Measurements from ENCODE around the gene HEMK1. TPM values are rescaled to one million over a fixed set of nuclear protein-coding genes. Genes with fewer than 3 reads are reported as not detected.

The HEMK1 gene
- total RNA-seq, 1 donor from 2014 or later = 13.3 TPM

Other genes starting within 250 kb of the HEMK1 start
- 600 and 601 TPM in 2 replicates for gene HYAL2, start 246.8 kb upstream of the HEMK1 start, total RNA-seq
- 19.7 and 20.8 TPM in 2 replicates for gene TUSC2, start 241.3 kb upstream of the HEMK1 start, total RNA-seq
- gene RASSF1, start 228.7 kb upstream of the HEMK1 start, total RNA-seq = 21.7 and 28.8 TPM in 2 replicates
- gene ZMYND10, start 223.8 kb upstream of the HEMK1 start, total RNA-seq = 0.05 TPM in 1 of 2 replicates, not detected in the other
- 14.0 and 16.8 TPM in 2 replicates for gene NPRL2, start 218.7 kb upstream of the HEMK1 start, total RNA-seq
- gene CYB561D2, start 218.7 kb upstream of the HEMK1 start, total RNA-seq = 26.2 and 30.0 TPM in 2 replicates
- 60.3 and 61.6 TPM in 2 replicates for gene TMEM115, start 210.0 kb upstream of the HEMK1 start, total RNA-seq
- not detected in 2 replicates for gene CACNA2D2, start 65.9 kb upstream of the HEMK1 start, total RNA-seq
- 2.7 and 3.6 TPM in 2 replicates for gene C3orf18, start 1.8 kb upstream of the HEMK1 start, total RNA-seq
- gene CISH, start 42.3 kb downstream of the HEMK1 start, total RNA-seq = 0.37 and 0.51 TPM in 2 replicates
- gene MAPKAPK3, start 47.6 kb downstream of the HEMK1 start, total RNA-seq = 9.2 and 11.9 TPM in 2 replicates
- under 0.01 TPM in 1 of 2 replicates, not detected in the other for gene DOCK3, start 105.4 kb downstream of the HEMK1 start, total RNA-seq

All from dermis blood vessel endothelial cell (primary cell).